ENCODE results near the gene SORBS1.
"Not testable (repeated sequence)": the region's sequence is repeated elsewhere in the genome, so short reads cannot be mapped to it uniquely, and the experiment has no call there.

The SORBS1 gene

DNA sequence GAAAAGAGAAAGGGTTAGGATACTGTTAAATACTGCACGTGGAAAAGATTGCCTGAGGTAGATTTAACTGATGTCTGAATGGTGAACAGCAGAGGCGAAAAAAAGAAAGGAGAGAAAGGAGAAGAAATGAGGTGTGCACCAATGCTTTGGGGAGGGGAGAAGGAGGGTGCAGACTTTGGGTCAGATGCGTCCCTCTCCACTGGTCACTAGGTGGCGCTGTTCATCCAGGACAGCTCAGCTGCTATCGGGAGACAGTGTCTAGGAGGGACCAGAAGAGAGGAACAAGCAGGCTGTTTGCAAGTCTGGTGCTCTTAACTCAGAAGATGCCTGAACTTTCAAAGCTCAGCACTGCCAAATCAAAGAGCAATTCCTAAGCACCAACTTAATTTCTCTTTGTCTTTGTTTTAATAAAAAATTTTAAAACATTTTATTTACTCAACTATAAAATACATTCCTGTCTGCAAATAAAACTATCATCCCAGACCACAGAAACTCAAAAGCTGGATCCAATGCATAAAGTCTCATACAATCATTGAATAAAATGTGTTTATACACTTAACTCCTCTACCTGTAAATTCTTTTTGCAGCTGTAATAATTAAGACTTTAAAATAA, 186.5 kb downstream of the SORBS1 start:
- peak in 3 of 4 experiments; percentile 4 to 10 (median 8) for DNase-seq

DNA sequence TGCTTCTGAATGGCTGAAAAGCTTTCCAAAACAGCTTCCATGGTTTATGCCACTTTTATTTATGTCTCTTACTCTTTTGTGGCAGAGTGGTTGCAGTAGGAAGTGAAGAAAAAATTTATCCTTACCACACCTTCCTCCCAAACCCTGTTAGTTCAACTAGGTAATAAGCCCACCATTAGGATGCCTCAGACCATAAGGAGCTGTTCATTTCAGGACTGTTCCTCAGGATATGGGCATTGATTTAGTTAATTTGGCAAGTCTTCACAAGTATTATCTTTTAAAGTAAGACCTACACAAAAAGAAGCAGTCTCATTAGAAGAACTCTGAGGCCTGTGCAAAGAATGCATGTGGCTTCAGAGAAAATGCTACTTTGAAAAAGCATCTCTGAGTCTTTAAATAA, 187.5 kb downstream of the SORBS1 start:
- DNase-seq = no peak

DNA sequence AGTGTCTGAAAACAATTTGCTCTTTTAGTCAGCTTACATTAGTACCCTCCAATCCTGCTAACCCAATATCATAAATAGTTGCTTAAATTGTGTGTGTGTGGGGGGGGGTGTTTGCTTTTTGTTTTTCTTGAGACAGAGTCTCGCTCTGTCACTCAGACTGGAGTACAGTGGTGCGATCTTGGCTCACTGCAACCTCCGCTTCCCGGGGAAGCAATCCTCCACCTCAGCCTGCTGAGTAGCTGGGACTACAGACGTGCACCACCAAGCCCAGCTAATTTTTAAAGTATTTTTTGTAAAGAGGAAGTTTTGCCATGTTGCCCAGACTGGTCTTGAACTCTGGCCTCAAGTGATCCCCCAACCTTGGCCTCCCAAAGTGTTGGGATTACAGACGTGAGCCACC, 196.8 kb downstream of the SORBS1 start:
- DNase-seq = no peak

DNA sequence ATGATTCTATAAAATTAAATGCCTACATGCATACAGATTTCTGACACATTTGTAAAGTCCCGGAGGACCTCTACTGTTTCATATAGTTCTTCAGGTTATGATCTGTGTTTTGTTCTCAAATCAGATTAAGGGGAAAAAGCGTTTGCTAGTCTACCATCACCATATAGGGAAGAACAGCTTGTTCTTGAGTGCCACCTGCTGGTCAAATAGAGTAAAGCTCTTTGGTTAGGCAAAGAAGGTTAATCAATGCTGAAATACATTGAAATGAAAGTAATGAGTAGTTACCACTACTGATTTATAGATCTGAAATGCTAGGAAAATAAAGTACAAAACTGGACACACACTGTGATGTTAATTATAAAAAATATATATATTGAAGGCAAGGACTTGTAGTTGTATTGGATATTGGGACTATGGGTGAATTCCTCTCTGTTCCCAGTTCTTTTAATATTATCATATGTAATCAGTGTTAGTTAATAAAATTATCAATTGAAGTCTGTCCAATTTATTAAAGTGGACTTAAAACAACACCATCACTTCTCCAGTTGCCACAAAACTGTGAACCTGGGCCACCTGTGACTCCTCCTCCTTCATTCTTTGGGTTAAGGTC, 197.8 kb downstream of the SORBS1 start:
- peak in 1 of 4 experiments; percentile 5 for DNase-seq

DNA sequence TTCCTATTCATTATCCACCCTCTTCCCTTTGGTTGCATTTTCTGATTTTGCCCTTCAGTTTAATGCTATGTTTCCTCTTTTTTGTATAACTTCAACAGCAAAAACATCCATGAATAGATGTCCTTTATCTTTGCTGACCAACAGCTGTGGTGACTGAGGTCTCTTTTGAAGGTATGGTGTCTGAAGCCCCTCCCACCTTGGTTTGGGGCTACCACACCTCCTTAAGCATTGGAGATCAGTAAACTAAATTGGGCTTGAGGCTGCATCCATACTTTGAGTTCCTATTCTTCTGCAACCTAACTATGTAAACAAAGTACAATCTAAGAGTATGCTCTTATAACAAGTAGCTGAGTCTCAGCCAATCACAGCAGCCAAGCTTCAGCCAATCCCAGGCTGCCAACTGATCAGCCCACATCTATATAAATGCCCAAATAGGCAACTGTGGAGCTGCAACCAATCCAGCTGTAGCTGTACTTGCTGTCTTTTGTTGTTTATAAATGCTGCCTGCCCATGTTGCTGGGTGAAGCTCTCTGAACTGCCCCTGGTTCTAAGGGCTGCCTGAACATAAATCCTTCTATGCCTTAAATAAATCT, 201.0 kb downstream of the SORBS1 start:
- DNase-seq = no peak

DNA sequence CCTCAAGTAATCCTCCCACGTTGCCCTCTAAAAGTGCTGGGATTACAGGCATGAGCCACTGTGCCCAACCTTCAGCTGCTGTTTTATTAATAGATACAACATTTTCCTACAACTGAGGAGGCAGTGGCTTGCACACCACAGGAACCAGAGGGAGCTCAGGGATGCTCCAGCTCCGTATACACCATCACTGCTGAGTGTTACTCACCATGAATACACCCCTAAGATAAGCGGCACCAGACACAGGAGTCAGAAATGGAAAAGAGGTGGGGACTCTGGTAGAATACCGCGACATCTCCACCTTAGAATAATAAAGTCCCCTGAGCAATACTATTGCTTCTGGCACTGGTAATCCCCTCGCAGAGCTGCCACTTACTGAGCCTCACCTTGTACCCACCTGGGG, 201.7 kb downstream of the SORBS1 start:
- DNase-seq = no peak

DNA sequence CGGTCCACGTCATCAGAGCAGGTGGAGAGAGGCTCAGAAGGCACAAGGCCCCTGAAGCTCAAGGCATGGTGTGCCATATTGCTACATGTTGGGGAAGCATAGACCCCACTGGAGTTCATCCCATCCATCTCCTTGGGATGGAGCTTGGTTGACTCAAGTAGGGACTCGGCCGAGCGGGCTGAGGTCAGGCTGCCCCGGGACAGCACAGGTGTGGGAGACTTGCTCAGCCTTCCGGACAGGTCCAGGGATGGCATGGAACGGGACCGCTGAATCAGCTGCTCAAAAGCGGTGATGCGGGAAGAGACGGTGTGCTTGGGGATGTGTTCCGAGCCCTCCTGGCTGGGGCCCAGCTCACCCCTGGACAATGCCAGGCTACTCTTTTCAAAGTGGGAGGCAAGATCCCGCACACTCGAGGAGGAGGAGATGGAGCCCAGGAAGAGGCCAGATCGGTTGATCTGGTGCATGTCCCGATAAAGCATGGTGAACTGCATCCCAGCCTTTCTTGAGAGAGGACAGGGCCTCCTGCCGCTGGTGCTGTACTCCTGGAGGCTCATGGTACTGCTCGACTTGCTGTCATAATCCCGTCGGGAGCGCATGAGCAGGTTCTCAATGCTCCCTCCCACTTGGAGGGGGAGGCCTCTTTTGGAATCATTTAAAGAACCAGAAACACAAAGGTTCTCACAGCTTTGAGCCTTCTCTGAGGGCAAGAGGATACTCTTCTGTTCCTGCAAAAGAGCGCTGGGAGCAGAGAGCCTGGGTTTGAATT, 204.8 kb downstream of the SORBS1 start:
- DNase-seq = no peak

DNA sequence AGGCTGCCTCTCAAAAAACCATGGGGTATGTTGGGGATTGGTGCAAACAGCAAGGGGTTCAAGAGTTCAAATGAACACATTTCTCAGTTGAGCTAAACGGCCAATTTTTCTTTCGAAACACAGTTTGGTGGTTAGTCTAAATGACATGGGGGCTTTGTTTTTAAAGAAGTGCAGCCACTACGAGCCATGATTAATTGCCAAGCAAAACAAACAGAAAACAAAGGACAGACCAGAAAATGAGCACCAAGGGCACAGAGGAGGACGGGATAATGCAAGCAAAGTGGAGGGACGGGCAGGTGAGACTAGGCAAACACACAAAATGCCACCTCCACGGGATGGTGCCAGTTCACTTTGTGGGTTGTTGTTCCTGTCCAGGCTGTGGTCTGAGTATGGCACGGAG, 205.9 kb downstream of the SORBS1 start:
- DNase-seq = no peak

DNA sequence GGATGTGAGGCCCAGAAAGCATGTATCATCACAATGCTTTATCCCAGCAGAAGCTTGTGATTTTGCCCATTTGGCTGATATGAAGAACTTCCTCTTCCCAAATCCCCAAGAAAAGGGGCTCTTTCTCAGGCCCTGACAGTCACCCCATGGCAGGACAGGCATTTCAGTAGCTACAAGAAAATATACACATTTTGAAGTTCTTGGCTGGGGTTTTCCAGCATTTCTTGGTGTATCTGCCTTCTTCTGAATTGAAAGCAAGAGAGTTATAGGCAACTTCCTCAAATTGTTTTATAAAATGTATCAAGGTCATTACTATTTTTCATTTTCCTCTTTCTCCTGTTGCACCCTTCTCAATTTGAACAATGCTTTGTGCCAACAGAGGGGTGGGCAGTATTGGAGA, 207.1 kb downstream of the SORBS1 start:
- no peak for DNase-seq

DNA sequence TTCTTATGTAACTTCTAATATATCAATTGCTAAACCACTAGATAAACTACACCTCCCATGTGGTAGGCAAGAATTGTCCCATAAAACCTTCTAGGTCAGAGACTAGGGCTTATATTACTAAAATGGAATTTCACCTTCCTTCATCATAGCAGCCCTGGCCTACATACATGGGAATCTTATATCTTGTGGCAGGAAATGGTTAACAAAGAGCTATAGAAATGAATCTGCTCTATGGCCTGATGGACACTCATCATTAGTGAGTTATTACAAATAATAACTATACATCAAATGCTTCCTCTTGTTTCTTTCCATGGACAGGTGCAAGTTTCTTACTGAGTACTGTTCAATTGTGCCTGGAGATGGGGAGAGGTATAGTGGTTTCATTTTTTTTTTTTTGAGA, 208.0 kb downstream of the SORBS1 start:
- no peak for DNase-seq

DNA sequence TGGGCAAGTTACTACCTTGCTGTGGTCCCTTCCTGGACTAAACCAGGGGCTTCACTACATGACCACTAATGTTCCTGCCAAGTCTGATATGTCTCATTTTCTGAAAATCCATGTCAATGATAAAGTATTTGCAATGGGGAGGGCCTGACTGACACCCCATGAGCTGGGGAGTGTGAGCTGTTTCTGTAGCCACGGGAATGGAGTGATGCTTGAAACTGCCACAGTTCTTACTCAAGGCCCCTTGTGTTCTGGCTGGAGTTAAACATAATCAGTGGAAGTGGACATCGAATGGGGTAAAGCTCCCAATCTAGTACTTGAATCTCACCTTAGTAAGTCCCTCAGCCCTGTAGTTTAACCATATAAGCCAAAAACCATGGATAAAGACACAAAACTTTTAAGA, 208.5 kb downstream of the SORBS1 start:
- DNase-seq = no peak

DNA sequence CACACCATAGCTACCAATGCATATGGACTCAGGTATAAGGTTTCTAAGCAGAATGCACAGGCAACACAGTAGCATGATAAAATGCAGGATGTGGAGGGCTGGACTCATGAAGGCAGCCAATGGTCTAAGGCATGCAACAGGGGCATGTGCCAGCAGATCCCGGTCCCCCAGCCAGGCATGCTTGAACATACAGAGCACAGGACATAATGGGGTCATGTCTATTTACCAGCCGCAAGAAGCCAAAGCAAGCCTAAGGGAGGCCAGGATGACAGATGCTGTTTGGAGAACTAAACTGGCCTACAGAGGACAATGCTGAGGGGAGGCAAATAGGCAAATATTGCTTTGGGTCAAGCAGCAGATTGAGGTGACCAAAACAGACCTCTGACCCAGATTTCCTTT, 210.3 kb downstream of the SORBS1 start:
- DNase-seq = no peak

DNA sequence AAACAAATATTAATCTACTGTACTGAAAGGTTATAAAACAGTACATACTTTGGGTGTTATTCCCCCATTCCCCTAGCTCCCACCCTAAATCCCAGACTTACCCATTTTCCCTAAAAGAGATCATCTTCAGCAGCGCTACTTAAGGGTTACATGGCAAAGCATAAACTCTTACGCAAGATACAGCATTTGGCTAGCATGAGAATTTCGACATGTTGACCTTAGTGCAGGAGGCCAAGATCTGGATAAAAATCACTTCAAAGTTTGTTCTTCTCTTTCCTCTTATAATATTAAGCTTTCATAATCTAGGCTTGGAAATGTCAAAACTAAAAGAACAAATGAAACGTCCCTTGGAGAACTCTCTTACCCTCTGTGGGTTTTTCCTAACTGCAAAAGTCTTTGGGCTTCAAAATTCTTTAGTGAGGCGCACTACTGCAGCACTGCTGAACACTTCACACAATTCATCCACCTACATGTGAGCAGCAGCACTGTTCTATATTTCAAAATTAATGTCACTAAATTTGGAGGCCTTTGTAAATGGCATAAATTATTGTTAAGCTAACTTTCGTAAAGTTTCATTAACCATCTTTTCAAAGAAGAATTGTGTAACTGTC, 210.8 kb downstream of the SORBS1 start:
- DNase-seq = no peak

DNA sequence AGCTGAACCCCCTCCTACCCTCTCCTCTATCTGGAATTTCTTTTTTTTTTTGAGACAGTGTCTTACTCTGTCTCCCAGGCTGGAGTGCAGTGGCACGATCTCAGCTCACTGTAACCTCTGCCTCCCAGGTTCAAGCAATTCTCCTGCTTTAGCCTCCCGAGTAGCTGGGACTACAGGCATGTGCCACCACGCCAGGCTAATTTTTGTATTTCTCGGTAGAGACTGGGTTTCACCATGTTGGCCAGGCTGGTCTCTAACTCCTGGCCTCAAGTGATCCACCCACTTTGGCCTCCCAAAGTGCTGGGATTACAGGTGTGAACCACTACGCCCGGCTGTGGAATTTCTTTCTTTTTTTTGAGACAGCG, 213.8 kb downstream of the SORBS1 start:
- DNase-seq = not testable (repeated sequence)

DNA sequence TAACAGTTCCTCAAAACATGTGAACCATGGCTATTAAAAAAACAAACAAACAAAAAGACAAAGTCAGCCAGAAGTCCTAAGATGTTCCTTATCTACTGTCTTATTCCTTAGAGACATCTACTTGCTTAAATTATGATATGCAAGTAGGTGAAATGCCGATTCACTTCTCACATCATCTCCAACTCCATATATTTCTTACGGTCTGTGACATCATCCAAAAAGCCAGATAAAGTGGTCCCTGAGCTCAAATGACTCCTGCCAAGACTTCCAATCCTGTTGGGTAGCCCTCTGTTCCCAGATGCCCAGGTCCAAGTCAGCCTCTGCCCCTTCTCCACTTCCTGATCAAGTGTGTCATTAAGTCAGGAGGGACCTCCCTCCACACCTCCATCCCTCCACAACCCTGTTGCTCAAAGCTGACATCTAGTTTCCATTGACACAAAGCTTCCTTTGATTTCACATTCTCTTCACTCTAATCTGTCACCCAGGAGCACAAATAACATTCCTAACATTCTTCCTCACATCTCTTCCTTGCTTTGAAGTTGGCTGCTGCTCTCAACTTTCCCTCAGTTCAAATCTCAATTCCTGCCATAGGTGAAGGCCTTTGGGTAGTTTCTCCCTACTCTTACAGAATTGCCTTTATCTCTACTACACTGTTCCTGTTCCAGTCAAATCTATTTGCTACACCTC, 214.3 kb downstream of the SORBS1 start:
- DNase-seq = no peak

DNA sequence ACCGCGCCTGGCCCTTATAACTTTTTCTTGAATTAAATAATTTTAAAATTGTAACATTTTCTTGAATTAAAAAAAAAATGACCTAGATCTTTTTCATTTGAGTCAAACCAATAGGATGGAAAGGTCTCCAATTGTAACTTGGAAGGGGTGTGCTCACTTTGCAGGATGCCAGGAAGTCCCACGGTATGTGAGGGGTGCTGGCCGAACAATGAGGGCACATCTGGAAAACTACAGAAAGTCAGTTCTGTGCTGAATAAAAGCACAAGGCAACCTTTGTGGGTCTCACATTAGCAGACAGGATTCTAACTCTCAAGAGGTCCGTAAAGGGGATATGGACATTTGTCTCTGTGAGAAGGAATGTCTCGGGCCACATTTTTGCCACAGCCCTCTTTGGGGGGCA, 217.6 kb downstream of the SORBS1 start:
- no peak for DNase-seq

DNA sequence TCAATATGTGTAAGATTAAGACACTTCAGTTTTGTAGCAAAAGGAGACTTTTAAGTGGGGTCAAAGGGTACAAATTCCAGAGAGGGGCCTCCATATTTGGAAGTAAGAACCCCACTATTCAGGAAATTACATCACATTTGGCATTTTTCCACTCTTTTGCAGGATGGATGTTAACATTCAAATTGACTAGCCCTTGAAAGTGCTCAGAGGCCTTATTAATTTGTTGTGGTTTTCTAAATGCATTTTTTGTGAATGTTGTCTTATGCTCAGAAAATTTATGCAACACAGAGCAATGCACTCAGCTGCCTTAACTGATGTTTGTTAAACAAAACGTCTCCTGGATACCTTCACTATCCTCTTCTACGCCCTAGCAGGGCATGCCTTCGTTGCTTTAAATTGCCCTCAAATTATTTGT, 219.4 kb downstream of the SORBS1 start:
- DNase-seq = no peak

DNA sequence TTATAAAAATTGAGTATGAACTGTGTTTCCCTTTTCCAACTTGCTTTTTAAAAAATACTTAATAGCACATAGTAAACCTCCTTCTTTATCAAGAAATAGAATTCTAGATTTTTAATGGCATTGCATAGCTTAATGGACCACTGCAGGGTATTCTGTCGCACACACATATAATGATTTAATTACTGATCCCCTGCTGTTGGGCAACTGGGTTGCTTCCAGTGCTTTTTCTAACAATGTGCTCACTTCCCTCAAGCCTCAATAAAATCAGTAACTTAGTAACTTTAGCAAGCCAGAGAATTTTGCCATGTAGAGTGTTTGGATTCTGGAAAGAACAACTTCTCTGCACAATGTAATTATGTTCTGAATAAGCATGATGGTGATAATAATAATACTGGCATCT, 221.3 kb downstream of the SORBS1 start:
- no peak for DNase-seq

DNA sequence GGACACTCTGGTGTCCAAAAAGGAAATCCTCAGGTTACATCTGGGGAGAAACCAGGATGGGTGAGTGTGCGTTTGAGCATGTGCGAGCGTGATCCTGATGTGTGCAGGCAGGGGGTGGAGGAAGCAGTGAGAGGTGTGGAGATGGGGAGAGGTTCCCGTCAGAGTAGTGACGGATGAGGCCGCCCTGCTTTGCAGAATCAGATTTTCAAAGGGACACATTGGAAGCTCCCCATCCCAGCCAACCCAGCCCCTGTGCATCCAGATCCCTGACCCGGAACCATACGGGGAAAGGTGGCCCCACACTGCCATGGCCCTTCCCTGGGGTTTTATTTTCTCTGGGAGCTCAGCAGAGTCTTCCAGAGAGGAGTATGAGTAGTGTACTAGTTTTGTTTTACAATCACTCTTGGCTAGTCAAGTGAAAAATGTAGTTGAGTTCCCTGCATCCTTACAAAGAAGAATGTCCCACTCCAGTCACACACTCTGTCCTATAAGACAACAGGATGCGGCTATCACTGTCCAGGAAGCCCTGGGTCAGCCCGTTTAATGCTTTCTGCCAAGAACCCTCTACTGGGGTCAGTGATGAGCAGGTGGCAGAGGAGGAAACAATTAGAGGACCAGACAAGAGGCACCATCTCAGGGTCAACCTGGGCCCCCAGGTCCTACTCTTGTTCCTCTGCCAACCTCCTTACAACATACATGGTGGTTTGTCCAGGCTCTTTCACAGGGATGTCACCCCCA, 223.6 kb downstream of the SORBS1 start:
- DNase-seq = no peak

DNA sequence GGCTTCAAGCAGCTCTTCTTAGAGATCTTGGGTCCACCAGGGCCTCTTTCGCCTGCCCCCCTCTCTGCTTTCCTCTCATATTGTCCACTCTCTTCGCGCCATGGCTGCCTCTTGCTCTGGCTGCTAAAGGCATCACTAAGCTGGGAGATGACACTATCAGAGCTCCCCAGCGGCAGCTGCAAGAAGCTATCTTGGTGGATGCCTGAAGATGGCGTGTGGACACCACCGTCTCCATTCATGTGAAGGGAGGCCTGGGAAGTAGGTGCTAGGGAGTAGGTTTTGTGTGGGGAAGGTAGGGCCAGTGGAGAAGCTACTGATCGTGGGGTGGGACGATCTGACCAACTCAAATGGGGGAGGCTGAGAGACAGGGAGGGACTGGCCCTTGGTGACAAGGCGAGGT, 224.5 kb downstream of the SORBS1 start:
- no peak for DNase-seq

DNA sequence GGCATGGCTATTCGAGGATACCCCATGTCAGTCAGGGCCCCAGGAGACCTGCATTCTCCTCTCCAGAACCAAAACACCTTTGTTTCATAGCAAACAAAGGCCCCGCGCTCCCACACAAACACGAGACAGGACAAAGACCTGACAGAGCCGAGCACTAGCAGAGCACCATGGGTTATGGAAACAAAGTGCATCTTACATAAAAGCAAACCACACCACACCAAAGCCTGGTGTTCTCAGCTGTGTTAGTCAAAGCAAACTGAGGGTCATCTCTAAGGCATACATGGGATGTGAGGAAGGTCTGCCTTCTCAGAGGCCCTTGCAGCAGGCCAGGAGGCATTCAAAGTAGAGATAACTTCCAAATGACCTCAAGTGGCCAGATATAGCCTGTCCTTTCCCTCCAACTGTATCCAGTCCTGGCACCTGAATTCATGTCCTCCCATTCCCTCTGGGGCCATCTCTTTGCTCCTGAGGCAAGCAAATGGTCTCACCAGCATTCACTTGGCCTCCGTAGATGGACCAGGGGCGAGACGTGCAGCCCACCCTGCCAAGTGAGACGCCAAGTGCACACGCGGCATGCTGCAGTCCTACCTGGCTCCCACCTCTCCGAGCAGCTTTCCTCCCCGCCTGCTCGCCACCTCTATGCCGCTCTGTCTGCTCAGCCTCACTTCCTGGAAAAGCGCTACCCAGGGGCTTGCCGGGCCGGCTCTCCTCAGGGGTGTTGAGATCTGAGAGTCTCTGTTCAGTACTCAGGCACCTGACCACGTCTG, 225.1 kb downstream of the SORBS1 start:
- DNase-seq = no peak

DNA sequence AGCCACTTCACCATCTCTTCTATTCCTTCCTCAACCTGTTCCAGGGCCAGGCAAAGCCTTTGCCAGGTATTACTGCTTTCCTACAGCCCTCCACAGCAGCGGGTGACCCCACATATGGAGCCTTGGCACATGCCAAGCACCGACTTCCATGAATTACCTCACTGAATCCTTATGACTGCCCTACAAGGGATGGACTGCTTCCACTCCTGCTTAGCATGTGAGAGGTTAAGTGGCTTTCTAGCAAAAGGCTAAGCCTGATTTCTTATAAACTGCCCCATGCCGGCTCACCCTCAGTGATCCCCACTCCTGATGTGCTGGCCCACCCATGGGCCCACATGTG, 226.4 kb downstream of the SORBS1 start:
- DNase-seq = no peak
